GM19438 (cell line): ENCODE measurements around the gene FAM98B.

Experiments
- ATAC-seq: cut with Tn5 transposase; IDR thresholded peaks from one replicate; pipeline ENCODE4 v1.9.1; 2021; ENCODE audit warnings: low read depth; ENCODE audit not compliant: unreplicated experiment

Gene FAM98B

DNA sequence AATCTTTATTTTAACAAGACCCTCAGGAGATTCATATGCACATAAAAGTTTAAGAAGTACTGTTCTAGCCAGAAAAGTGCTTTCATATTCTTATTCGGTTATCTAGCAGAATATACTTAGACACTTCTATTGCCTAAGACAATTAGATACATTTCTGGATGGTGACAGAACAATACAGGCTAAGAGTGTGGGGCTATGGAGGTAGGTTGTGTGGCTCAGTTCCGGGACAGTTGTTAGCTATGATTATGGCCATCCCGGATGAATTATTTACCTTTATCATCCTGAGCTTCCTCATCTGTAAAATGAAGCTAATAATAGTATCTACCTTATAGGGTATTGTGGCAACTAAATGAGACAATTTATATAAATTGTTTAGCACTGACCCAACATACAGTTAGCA is 6.6 kb downstream of the FAM98B start:
- no peak for ATAC-seq

DNA sequence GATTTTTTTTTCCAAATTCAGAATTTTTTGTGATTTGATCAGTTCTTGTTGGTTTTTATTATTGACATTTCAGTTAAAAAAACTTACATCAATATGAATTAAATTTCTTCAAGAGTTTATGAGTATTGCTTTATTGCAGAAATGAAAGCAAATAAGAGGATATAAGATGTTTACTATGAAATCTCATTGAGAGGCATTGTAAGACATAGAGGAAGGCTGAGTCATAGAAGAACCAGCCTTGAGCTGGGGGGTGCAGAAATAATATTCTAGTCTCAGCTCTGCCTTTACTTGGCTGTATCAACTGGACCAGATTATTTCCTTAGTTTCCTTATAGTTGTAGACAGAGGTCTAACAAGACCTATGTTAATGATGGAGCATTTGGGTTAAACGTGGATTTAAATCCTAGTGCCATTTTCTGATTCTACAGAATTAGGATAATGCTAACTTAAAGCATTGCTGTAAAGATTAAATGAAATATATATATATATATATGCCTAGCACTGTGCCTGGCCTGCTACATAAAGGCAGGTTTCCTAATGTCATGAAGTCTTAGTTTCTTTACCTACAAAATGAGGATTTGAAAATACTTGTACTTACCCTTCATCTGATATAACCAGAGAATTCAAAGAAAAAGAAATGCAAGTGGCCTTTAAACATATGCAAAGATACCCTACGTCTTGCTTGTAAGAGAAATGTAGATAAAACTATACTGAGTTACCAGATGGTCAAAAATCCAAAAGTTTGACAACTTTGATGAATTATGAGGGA is 7.3 kb downstream of the FAM98B start:
- ATAC-seq: no peak

DNA sequence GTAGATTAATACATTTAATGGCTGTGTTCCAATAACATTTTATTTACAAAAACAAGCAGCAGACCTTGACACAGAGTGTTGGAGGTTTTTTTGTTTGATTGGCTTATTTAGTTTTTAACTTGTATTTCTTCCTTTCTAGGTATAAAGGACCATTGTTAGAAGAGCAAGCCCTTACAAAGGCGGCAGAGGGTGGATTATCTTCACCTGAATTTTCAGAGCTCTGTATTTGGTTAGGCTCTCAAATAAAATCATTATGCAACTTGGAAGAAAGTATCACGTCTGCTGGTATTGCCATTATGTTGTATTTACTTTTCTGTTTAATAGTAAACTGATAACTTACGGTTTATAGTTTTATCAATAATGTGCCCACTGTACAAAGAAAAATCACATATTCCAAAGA is 10.0 kb downstream of the FAM98B start:
- no peak for ATAC-seq

DNA sequence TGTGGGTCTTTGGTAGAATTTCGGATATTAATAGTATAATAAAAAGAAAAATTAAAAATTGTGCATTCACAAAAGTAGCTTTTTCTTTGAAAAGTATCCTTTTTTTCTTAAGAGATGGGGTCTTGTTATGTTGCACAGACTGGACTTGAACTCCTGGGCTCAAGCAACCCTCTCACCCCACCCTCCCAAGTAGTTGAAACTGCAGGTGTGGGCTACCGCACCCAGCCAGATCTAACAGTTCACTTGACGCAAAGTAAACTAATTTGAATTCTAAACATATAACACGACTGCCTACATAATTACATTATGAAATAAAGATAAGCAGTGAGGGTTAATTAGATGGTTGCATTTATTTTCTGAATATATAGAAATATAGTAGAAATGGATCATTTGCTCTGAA is 10.7 kb downstream of the FAM98B start:
- no peak for ATAC-seq

DNA sequence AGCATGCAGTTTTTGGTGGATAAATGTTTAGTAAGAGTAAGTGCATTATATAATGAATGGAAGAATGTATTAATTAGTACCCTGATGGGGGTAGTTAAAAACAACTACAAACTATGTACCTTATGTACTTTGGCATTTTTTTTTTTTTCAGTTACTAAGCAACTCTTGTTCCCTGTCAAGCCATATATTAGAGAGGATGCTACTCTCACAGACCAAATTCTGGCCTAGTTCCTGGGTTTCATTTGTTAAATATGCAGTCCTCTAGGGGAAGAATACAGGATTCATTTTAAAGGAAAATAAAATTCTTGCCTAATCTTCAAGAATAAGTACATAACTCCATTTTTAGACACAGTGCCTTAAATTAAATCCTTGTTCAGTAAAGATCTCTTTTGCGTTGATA is 16.9 kb downstream of the FAM98B start:
- ATAC-seq: no peak

DNA sequence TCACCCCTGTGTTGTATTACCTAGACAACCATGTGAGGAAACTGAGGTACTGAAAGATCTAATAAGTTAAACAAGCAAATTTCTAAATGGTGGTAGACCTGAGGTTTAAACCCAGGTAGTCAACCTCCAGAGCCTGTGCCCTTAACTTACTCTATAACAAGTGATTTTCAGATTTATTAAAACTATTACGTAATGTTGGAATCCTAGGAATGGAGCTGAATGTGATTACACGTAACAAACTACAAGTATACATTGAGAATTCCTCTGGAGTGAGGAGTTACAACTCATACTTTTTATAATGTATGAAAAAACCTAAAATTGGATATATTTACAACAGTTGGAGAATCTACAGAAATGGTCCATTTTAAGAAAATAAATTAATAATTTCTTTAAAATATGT is 18.0 kb downstream of the FAM98B start:
- ATAC-seq: no peak

DNA sequence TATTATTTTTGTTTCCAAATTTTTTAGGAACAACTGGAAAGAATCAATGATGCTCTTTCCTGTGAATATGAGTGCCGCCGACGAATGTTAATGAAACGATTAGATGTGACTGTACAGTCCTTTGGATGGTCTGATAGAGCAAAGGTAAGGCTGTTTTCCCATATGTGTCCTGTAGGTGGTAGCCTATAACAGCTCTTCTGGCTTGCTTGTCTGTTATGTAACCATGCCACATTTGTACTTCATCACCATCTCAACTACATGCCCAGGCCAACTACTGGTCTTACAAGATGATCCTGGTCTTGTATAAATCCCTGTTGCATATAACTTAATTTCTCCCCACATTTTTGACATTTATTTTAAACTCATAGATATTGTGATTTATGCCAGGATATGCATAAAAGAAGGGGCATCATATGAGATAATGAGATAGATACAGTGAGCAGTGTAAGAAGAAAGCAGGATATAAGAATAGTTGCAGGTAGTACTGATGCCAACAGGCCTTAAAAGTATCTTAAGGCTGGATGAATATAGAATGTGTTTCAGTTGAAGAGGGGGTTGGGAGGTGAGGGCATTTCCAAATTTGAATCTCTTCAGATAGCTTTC is 20.3 kb downstream of the FAM98B start:
- ATAC-seq: peak; percentile 87

DNA sequence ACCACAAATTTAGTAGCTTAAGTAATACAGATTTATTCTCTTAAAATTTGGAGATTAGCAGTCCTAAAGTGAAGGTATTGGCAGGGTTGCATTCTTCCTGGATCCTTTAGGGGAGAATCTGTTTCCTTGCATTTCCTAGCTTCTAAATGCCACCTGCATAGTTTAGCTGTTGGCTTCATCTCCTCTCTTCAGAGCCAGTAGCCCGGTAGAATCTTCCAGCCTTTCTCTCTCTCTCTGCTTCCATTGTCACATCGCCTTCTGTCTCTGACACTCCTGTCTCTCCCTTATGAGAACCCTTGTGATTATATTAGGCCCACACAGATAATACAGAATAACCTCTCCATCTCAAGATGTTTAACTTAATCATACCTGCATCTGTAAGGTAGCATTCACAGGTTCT is 21.4 kb downstream of the FAM98B start:
- ATAC-seq: no peak

DNA sequence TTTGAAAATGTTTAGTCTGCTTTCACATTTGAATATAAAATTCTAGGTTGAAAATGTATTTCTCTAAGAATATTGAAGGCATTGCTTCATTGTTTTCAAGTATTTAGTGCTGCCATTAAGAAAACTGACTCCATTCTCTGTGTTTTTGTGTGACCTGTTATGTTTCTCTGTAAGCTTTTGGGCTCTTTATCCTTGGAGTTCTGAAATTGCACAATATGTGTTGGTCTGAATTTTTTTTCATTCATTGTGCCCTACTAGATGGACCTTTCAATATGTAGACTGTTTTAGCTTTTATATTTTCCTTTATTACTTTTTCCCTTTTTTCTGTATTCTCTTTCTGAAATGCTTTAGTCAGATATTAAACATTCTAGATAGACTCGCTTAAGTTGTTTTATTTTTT is 22.2 kb downstream of the FAM98B start:
- ATAC-seq: no peak

DNA sequence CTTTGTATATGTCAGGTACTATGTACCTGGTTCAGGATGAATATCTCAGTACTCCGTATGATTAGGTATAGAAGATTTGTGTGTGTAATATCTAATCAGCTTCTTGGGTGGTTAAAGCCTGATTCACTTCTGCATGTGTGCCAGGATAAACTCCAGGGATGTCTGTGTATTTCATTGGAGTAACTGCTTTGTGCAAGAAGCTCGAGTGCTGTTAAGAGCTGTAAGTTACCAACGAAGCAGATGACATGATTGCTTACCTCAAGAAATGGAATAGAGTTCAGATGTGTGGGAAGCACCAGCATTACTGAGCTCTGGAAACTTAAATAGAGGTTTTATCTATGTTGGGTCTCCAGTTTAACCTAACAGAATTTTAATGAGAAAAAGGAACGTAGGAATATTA is 23.7 kb downstream of the FAM98B start:
- ATAC-seq: no peak

DNA sequence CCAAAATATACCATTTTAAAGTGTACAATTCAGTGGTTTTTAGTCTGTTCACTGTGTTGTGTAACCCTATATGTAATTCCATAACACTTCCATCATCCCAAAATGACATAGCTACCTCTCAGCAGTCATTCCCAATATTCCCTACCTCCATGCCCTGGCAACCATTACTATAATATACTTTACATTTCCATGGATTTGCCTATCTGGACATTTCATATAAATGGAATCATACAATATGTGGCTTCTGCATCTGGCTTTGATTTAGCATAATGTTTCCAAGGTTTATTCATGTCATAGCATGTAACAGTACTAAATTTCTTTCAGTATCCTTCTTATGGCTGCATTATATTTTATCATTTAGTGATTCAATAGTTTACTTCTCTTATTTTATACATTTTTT is 25.3 kb downstream of the FAM98B start:
- ATAC-seq: no peak

DNA sequence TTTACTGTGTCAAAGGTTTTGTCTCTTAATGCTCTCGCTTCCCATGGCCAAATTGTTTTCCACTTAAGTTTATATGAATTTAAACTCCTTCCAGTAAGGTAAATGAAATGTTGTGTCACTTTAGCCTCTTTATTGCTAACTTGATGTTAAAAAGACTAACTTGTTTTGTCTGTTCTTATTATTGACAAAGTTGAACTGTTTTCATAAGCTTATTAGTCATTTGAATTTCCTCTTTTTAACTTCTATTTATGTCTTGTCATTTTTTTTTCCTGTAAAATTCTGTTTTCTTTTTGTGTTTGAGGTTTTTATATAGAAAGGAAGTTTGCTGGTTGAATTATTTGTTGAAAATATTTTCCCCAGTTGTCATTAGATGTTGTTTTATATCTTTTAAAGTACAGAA is 25.8 kb downstream of the FAM98B start:
- no peak for ATAC-seq

DNA sequence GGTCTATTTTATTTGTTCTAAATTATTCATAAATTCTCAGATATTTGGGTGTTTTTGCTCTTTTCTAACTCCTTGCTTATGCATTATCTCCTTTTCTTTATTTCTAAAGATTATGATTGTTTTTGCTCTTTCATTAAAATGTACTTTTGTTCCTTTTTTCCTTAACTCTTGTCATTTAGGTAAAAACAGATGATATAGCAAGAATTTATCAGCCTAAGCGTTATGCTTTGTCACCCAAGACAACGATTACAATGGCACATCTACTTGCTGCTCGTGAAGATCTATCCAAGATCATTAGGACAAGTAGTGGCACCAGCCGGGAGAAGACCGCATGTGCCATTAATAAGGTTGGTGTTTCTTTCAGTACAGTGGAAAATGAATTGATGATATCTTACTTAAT is 27.2 kb downstream of the FAM98B start:
- ATAC-seq: no peak

DNA sequence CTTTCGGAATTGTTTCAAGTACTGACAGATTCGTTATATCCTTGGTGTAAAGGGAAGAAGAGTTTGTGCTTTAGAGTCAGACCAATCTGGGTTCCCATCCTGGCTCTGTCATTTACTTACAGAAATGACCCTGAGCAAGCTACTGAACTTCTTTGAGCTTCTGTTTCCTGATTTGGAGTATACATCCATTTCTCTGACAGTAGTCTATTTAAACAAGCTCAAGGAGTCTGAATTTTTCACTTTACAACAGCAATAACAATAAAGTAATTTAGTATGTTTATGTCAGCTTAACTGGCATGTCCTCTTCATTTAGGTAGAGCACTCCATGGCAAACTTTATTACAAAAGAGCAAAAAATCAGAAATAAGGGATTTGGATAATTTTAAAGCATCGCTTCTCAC is 27.8 kb downstream of the FAM98B start:
- ATAC-seq: no peak

DNA sequence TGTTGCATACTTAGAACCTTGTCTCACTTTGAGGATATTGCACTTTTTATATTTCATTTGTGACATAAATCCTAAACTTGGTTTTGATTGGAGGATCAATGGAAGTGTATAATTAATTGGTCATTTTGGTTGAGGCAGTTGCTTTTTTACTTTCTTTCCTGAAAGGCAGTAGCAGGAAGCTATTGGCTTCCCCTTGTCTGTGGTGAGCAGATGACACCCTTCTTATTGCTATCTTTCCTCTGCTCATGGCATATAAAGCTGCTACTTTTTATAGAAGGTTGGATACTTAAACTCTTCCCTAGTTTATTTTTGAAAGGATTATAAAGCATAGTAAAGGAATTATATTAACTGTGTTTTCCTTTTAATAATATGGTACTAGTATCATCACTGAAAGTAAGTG is 28.6 kb downstream of the FAM98B start:
- no peak for ATAC-seq

DNA sequence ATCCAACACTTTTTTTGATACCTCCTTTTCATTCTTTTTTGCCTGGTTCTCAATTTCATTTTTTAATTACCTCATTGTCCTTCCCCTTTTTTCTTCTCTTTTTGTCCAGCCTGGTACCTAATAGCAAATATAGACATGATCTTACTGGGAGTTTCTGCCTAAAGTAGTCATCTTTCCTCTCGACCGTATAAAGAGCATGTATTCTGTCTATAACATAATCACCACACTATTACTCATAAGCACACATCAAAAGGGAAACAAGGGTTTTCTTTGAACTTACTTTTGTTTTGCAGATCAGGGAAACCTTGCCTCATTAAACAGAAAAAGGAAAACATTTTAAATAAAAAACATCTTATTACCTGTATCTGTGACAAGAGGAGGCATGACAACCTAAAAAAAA is 33.0 kb downstream of the FAM98B start:
- ATAC-seq: no peak

DNA sequence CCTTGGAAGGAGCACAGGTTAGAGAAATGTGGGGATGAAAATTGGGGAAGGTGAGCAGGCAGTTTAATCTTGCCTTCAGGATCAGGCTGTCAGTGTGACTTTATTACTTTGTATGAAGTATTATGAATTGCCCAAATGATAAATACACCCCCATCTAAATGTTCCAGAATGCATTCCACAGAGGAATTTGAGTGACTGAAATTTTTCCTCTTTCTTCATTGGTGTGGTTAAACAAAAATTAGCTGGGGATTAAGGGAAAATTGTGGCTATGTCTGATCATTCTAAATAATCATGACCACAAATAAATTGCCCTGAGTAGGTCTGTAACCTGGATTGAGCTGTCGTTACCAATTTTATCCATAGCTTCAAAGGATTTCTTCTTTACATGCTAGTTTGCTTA is 33.5 kb downstream of the FAM98B start:
- ATAC-seq: no peak

DNA sequence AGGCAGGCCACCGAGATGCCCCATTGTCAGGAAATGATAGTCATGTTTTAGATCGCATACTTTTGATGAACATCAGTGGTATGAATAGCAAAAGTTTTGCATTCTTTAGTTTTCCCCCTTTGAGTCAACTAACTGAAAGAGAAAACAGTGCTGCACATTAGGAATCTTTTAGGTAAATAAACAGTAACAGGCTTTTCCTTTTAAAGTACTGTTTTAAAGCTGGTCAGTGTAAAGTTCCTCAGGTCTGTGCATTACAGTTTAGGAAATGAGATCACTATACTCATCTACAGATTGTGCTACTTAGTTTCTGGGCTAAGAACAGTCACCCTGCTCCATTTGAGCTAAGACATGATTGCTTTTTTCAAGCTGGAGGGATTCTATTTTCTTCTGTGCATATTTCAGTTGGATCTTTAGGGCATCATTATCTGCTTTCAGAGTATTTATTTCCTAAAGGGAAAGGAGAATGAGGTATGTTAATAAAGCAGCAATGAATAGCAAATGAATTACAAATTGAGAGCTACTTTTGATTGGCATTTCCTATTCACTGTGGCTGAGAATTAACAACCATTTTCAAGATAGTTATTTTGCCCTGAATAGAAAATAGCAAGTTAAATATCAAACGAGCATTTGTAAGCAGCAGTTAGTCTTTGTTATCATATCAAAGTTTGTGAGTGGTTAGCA is 36.5 kb downstream of the FAM98B start:
- ATAC-seq: no peak

DNA sequence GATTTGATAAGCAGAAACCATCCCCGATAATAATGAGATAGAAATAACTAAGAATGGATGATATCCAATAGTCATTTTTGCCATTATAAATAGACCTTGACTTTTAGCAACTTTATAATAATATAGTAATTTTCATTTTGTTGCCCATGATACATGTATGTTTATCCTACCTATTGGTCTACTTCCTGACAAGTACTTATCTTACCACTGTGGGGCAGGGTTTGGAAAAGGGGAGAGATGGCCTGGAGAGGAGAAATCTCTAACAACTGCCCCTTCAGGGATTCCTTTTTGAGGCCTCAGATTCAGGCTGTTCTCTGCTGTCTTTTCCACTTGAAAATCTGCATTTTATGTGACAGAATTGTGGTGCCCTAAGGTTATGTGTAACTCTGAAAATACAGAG is 42.2 kb downstream of the FAM98B start:
- ATAC-seq: no peak

DNA sequence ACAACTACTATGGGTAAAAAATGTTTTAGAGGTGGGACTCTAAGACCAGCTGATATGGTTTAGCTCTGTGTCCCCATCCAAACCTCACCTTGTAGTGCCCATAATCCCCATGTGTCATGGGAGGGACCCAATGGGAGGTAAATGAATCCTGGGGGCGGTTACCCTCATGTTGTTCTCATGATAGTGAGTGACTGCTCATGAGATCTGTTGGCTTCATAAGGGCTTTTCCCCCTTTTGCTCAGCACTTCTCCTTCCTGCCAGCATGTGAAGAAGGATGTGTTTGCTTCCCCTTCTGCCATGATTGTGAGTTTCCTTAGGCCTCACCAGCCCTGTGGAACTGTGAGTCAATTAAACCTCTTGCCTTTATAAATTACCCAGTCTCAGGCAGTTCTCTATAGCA is 45.7 kb downstream of the FAM98B start:
- no peak for ATAC-seq

DNA sequence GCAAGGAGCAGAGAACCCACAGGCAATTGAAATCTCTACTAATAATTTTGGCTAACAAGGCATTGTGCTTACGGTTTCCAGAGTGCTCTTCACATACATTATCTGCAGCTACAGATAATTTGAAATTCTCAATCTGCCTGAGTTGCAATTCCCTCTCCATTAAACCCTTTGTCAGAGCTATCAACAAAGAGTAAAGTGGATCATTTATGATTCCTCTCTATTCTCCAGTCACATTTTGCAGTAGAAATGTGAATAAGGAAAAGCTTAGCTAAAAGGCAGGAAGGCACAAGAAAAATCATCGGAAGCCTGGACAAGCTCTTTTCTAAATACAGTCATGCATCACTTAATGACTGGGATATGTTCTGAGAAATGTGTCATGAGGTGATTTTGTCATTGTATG is 49.6 kb downstream of the FAM98B start:
- ATAC-seq: no peak
